HCT116 (cell line): ENCODE data around the gene RNF130. TPM values are rescaled to one million over a fixed set of nuclear protein-coding genes. Genes with fewer than 3 reads are reported as not detected.

Source experiments
- ATAC-seq: fragments of 200-7000 bp; cut with Tn5 transposase; 2 replicates; pipeline ENCODE4 v1.9.1; 2020; ENCODE audit warnings: mild to moderate bottlenecking, moderate library complexity
- BruUV-seq: library from RNA; stranded (reverse); fragments of 400-500 nt; replicated peaks from 2 replicates; lab custom pipeline; 2021; lab: Mats Ljungman, UMichigan
- CTCF ChIA-PET: fragments of 300-600 bp; sonication (Branson Sonifier 250); formaldehyde crosslinking; loops from one replicate; lab custom pipeline; 2021; ENCODE audit warnings: antibody characterized with exemption; lab: Charles Lee
- POLR2A ChIA-PET: fragments of 300-600, 350-600 bp; sonication (Branson Sonifier 250); formaldehyde crosslinking; loops from one replicate; lab custom pipeline; 2021; ENCODE audit warnings: antibody characterized with exemption; lab: Charles Lee
- RAD21 ChIA-PET, 2 experiments: fragments of 300-600 bp; sonication (Branson Sonifier 250); formaldehyde crosslinking; loops; one replicate each; lab custom pipeline; 2023; ENCODE audit warnings: low total read pairs in 2 of 2; ENCODE audit not compliant: uncharacterized antibody in 2 of 2, unreplicated experiment in 2 of 2, low non-redundant PET in 1 of 2; lab: Charles Lee
- DNase-seq: peaks from one replicate; pipeline ENCODE4 v3.0.0-alpha.2; 2010; ENCODE audit warnings: low read depth, low spot score
- H2AFZ ChIP-seq: fragments of 200-600 bp; shearing (Covaris generic), sonication (generic); 2 replicates; pipeline ENCODE4 v1.6.1; 2017; ENCODE audit warnings: low read depth, mixed run types, mixed read lengths, antibody characterized with exemption, low read length; ENCODE audit not compliant: poor library complexity, severe bottlenecking
- H3K27ac ChIP-seq: 2 replicates; pipeline ENCODE4 v1.5.1; 2012; ENCODE audit warnings: low read depth, low read length
- H3K27me3 ChIP-seq: fragments of 200-600 bp; sonication (generic); 2 replicates; pipeline ENCODE4 v1.6.1; 2016; ENCODE audit warnings: mixed run types, low read length, mixed read lengths; ENCODE audit not compliant: insufficient read depth
- H3K36me3 ChIP-seq, 2 experiments: fragments of 200-500 bp in 1 of 2; fragments of 200-600 bp in 1 of 2; sonication (Bioruptor generic) in 1 of 2; sonication (generic) in 1 of 2; 2 replicates each; pipeline versions ENCODE4 v1.5.1 to v1.6.1; 2014 to 2016; ENCODE audit warnings: low read length in 2 of 2, inconsistent platforms in 1 of 2, mixed read lengths in 1 of 2, mixed run types in 1 of 2; ENCODE audit not compliant: insufficient read depth in 2 of 2, control insufficient read depth in 1 of 2
- H3K4me1 ChIP-seq, 2 experiments: fragments of 200-600 bp in 1 of 2; sonication (generic) in 1 of 2; 2 replicates each; pipeline versions ENCODE4 v1.5.1 to v1.6.1; 2012 to 2017; ENCODE audit warnings: low read length in 2 of 2, inconsistent platforms in 1 of 2, mild to moderate bottlenecking in 1 of 2, mixed read lengths in 1 of 2, mixed run types in 1 of 2, moderate library complexity in 1 of 2; ENCODE audit not compliant: insufficient read depth in 2 of 2, control insufficient read depth in 1 of 2
- H3K4me2 ChIP-seq: fragments of 200-600 bp; sonication (generic); 2 replicates; pipeline ENCODE4 v1.6.1; 2017; ENCODE audit warnings: mixed run types, low read length, mixed read lengths
- H3K4me3 ChIP-seq, 2 experiments: fragments of 200-600 bp in 1 of 2; sonication (generic) in 1 of 2; replicated peaks in 1 of 2; 2 replicates each; pipeline ENCODE4 v1.5.1; 2011 to 2016; ENCODE audit warnings: low read length in 2 of 2, control low read depth in 1 of 2, low read depth in 1 of 2, mild to moderate bottlenecking in 1 of 2, mixed read lengths in 1 of 2, mixed run types in 1 of 2
- H3K79me2 ChIP-seq: fragments of 200-600 bp; sonication (generic); 2 replicates; pipeline ENCODE4 v1.6.1; 2017; ENCODE audit warnings: mild to moderate bottlenecking, mixed run types, low read length, moderate library complexity, mixed read lengths; ENCODE audit not compliant: insufficient read depth
- H3K9ac ChIP-seq: fragments of 200-600 bp; sonication (generic); 2 replicates; pipeline ENCODE4 v1.6.1; 2016; ENCODE audit warnings: low read length, mixed read lengths
- H3K9me2 ChIP-seq: fragments of 200-600 bp; sonication (generic), shearing (Covaris generic); 2 replicates; pipeline ENCODE4 v1.6.1; 2017; ENCODE audit warnings: mixed run types, mild to moderate bottlenecking, moderate library complexity; ENCODE audit not compliant: insufficient read depth
- H3K9me3 ChIP-seq, 2 experiments: fragments of 200-500 bp in 1 of 2; fragments of 200-600 bp in 1 of 2; sonication (Bioruptor generic) in 1 of 2; sonication (generic) in 1 of 2; 2 replicates each; pipeline ENCODE4 v1.6.1; 2014 to 2017; ENCODE audit warnings: low read length in 2 of 2, mixed read lengths in 2 of 2, inconsistent platforms in 1 of 2, low read depth in 1 of 2, mild to moderate bottlenecking in 1 of 2, mixed run types in 1 of 2, moderate library complexity in 1 of 2; ENCODE audit not compliant: control insufficient read depth in 1 of 2, insufficient read depth in 1 of 2
- H4K20me1 ChIP-seq: fragments of 200-600 bp; sonication (generic), shearing (Covaris generic); 2 replicates; pipeline ENCODE4 v1.6.1; 2017; ENCODE audit warnings: mixed run types, mild to moderate bottlenecking, moderate library complexity; ENCODE audit not compliant: insufficient read depth
- CBX3 ChIP-seq: IDR thresholded peaks from 2 replicates; pipeline ENCODE4 v1.6.1; 2012; ENCODE audit warnings: low read depth
- EGR1 ChIP-seq: IDR thresholded peaks from 2 replicates; pipeline ENCODE4 v1.6.1; 2012; ENCODE audit warnings: low read depth
- POLR2A ChIP-seq: IDR thresholded peaks from 2 replicates; pipeline ENCODE4 v1.7.0; 2011; ENCODE audit warnings: borderline replicate concordance; ENCODE audit not compliant: insufficient read depth, insufficient read length; ENCODE audit errors: extremely low read depth
- SIN3A ChIP-seq: IDR thresholded peaks from 2 replicates; pipeline ENCODE4 v1.6.1; 2012; ENCODE audit warnings: low read depth
- TCF7L2 ChIP-seq: IDR thresholded peaks from 2 replicates; pipeline ENCODE4 v1.7.0; 2011; ENCODE audit warnings: borderline replicate concordance, inconsistent platforms; ENCODE audit not compliant: insufficient read depth, insufficient read length; ENCODE audit errors: extremely low read depth
- ZBTB33 ChIP-seq: IDR thresholded peaks from 2 replicates; pipeline ENCODE4 v1.6.1; 2011; ENCODE audit warnings: mild to moderate bottlenecking, low read length, moderate library complexity; ENCODE audit not compliant: insufficient replicate concordance; ENCODE audit errors: extremely low read depth
- intact Hi-C: fragments of 100-400 bp; cut with micrococcal nuclease; formaldehyde crosslinking; loops from 2 replicates; pipeline ENCODE4 v1.10.0; 2022
- total RNA-seq: library from RNA; stranded (reverse); gene quantifications from one replicate; pipeline ENCODE4 v1.2.1, GENCODE V29; 2021; ENCODE audit not compliant: unreplicated experiment
- TF ChIP-seq, protein P1 (sequence below): IDR thresholded peaks from 2 replicates; pipeline ENCODE4 v1.6.1; 2012; ENCODE audit warnings: low read depth

Gene RNF130
- total RNA-seq, 1 experiment from 2014 or later, result 34.9 TPM

GRCh38 chr5:180068519-180069090 is 3.0 kb downstream of the RNF130 start:
- DNase-seq (no peak), ATAC-seq (no peak)
- H3K9me2 ChIP-seq, result no peaks in the 10 kb centered on the region
- CTCF ChIA-PET, result no interaction called here
- H3K27me3 ChIP-seq, result no peaks in the 10 kb centered on the region
- H3K79me2 ChIP-seq, result peaks cover 48% of the 10 kb centered on the region
- no TSS peak for BruUV-seq
- RAD21 ChIA-PET, result no interaction called here
- H2AFZ ChIP-seq, result no peak overlapping the region
- TF ChIP-seq TCF7L2 (no peak), EGR1 (no peak), ZBTB33 (no peak), SIN3A (no peak), CBX3 (no peak), POLR2A (no peak)
- TF ChIP-seq, protein P1, sequence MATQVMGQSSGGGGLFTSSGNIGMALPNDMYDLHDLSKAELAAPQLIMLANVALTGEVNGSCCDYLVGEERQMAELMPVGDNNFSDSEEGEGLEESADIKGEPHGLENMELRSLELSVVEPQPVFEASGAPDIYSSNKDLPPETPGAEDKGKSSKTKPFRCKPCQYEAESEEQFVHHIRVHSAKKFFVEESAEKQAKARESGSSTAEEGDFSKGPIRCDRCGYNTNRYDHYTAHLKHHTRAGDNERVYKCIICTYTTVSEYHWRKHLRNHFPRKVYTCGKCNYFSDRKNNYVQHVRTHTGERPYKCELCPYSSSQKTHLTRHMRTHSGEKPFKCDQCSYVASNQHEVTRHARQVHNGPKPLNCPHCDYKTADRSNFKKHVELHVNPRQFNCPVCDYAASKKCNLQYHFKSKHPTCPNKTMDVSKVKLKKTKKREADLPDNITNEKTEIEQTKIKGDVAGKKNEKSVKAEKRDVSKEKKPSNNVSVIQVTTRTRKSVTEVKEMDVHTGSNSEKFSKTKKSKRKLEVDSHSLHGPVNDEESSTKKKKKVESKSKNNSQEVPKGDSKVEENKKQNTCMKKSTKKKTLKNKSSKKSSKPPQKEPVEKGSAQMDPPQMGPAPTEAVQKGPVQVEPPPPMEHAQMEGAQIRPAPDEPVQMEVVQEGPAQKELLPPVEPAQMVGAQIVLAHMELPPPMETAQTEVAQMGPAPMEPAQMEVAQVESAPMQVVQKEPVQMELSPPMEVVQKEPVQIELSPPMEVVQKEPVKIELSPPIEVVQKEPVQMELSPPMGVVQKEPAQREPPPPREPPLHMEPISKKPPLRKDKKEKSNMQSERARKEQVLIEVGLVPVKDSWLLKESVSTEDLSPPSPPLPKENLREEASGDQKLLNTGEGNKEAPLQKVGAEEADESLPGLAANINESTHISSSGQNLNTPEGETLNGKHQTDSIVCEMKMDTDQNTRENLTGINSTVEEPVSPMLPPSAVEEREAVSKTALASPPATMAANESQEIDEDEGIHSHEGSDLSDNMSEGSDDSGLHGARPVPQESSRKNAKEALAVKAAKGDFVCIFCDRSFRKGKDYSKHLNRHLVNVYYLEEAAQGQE, result no peak
- H3K4me3 ChIP-seq, result no peak overlapping the region
- no peak overlapping the region for H3K9ac ChIP-seq
- H3K27ac ChIP-seq, result no peak overlapping the region
- no peaks in the 10 kb centered on the region for H3K36me3 ChIP-seq
- peaks cover 6 to 25% of the 10 kb centered on the region in 2 experiments; a peak in 3 of 4 replicates for H3K4me1 ChIP-seq
- no peaks in the 10 kb centered on the region for H4K20me1 ChIP-seq
- POLR2A ChIA-PET, result no interaction called here
- intact Hi-C loops, result no loop called here
- no peak overlapping the region for H3K4me2 ChIP-seq
- H3K9me3 ChIP-seq, result peaks cover 0 to 7% of the 10 kb centered on the region in 2 experiments; a peak in 1 of 4 replicates
